ENCODE data around the gene NXN. TPM values are rescaled to one million over a fixed set of nuclear protein-coding genes. Genes with fewer than 3 reads are reported as not detected.
A peak's percentile ranks its signal among the peaks of the same experiment; 100 is the strongest.

NXN gene
- polyA plus RNA-seq, 1 experiment: 118 TPM

DNA sequence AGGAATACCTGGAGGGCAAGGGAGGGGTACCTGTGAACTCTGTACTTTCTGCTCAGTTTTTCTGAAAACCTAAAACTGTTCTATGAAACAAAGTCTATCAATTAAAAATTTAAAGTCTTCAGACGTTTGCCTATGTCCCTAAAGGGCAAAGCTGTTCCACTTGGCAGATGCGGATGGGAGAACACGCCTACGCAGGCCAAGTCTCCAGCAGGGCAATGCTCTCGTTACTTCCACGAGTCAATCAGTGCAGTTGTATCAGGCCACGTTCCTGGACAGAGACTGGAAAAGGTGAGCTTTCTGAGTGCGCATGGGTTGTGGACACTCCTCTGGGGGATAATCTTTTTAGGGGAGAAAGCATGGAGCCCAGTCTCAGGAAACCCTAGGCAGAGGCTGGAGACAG, 86.6 kb downstream of the NXN start:
- CTCF ChIA-PET: no interaction called here
- Histone ChIP-seq H3K9me3 (ENCODE audit: control insufficient read depth, insufficient read depth, low read length) (no peaks in the 10 kb centered on the region), H3K4me3 (ENCODE audit: low read depth, low read length) (no peak overlapping the region)

DNA sequence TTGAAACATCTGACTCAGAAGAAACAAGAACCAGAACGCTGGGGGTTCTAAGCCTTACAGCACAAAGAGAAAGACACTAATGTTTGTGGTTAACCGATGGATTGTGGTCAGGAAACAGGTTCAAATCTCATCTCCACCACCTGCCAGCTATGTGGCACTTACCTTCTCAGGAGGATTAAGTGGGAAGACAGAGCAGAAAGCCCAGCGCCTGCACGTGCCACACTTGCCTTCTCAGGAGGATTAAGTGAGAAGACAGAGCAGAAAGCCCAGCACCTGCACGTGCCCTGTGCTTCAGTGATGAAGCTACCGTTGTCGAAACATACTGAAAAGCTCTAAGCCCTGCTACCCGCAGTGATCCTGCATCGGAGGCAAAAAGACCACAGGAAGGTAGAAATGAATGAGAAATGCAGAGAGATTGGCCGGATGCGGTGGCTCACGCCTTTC, 90.6 kb downstream of the NXN start:
- H3K9me3 ChIP-seq (ENCODE audit: control insufficient read depth, insufficient read depth, low read length): no peaks in the 10 kb centered on the region
- no peak for DNase-seq (ENCODE audit: low read depth, low spot score)
- ChIA-PET CTCF (interaction anchor here (1.8 kb wide), 1 partner anchor 92 kb away, joined by 5 read pairs; no protein-coding TSS in a partner anchor), POLR2A (no interaction called here)
- H3K27ac ChIP-seq (ENCODE audit: low read depth, low read length): no peak overlapping the region
- no peak overlapping the region for H3K4me3 ChIP-seq (ENCODE audit: low read depth, low read length)
- TF ChIP-seq, protein P1, sequence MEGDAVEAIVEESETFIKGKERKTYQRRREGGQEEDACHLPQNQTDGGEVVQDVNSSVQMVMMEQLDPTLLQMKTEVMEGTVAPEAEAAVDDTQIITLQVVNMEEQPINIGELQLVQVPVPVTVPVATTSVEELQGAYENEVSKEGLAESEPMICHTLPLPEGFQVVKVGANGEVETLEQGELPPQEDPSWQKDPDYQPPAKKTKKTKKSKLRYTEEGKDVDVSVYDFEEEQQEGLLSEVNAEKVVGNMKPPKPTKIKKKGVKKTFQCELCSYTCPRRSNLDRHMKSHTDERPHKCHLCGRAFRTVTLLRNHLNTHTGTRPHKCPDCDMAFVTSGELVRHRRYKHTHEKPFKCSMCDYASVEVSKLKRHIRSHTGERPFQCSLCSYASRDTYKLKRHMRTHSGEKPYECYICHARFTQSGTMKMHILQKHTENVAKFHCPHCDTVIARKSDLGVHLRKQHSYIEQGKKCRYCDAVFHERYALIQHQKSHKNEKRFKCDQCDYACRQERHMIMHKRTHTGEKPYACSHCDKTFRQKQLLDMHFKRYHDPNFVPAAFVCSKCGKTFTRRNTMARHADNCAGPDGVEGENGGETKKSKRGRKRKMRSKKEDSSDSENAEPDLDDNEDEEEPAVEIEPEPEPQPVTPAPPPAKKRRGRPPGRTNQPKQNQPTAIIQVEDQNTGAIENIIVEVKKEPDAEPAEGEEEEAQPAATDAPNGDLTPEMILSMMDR (IDR thresholded peaks at IDR 0.05; ENCODE audit: low read depth, low read length): no peak
- H3K27me3 ChIP-seq (ENCODE audit: control insufficient read depth, insufficient read depth, low read length): no peaks in the 10 kb centered on the region

More for the DNA sequence above, 86.6 kb downstream of the NXN start:
- Histone ChIP-seq H3K27ac (ENCODE audit: low read depth, low read length) (no peak overlapping the region), H3K27me3 (ENCODE audit: control insufficient read depth, insufficient read depth, low read length) (no peaks in the 10 kb centered on the region)
- TF ChIP-seq, protein P1 (IDR thresholded peaks at IDR 0.05; ENCODE audit: low read depth, low read length): no peak
- no peak for DNase-seq (ENCODE audit: low read depth, low spot score)
- POLR2A ChIA-PET: no interaction called here

DNA sequence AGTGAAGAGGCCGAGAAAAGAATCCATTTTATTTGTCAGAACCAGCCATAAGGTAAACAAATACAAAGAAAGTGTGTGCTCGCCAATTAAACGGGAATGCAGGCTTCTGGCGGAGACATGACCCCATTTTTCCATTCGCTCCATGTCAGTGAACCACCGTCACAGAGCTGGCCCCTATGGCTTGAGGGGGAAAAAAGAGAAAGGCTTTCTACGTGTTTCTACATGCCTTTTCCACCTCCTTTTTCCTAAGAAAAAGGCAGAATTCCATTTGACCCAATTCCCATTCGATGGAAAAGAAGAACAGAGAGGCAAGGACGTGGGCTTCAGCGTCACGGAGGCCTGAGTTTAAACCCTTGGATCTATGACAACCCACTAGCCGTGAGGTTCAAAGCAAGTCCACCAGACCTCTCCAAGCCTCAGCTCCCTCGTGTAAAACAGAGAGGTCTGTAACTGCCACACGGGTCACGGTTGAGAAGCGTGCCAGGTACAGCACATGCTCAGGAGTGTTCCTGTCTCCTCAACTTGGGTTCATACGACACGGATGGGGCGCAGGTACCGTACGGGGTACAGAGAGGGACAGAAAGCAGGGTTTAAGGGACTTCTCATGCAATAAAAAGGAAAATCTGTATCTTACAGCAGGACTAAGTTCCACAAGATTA, 91.9 kb downstream of the NXN start:
- Histone ChIP-seq H3K27ac (ENCODE audit: low read depth, low read length) (no peak overlapping the region), H3K27me3 (ENCODE audit: control insufficient read depth, insufficient read depth, low read length) (no peaks in the 10 kb centered on the region), H3K9me3 (ENCODE audit: control insufficient read depth, insufficient read depth, low read length) (no peaks in the 10 kb centered on the region; the same call in 1 of the 2 replicates), H3K4me3 (ENCODE audit: low read depth, low read length) (no peak overlapping the region)
- ChIA-PET CTCF (interaction anchor here (0.6 to 1.8 kb wide), 2 partner anchors 89 to 93 kb away, joined by 4 to 5 read pairs; no protein-coding TSS in a partner anchor), POLR2A (interaction anchor here (0.6 kb wide), 2 partner anchors 22 to 114 kb away, joined by 3 read pairs; no protein-coding TSS in a partner anchor)
- DNase-seq (ENCODE audit: low read depth, low spot score): no peak
- TF ChIP-seq, protein P1 (IDR thresholded peaks at IDR 0.05; ENCODE audit: low read depth, low read length): no peak

DNA sequence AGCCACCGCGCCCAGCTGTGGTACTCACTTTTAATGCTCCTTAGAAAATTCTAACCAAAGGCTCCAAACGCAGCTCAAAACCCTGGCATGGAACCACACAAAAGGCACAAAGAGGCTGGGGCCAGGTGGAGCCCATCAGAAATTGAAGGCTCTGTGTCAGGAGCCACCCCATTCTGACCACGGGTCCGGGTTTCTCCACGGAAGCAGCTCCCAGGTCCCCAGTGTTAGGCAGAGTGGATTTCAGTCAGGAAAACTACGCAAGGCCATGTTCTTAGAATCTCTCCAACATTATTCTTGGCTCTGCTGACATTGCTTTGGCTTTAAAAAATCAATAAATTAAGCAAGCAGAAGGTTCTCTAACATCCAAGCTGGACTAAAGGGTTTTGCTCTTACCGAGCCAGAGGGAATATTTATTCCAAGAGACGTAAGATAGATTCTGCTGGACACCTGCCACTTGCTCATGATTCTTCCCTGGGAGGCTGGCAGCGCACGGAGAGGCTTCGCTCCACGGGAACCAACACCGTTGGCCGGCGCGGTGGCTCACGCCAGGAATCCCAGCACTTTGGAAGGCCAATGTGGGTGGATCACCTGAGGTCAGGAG, 93.5 kb downstream of the NXN start:
- Histone ChIP-seq H3K4me3 (ENCODE audit: low read depth, low read length) (no peak overlapping the region), H3K27ac (ENCODE audit: low read depth, low read length) (no peak overlapping the region), H3K9me3 (ENCODE audit: control insufficient read depth, insufficient read depth, low read length) (peaks cover 3% of the 10 kb centered on the region; the same call in 1 of the 2 replicates), H3K27me3 (ENCODE audit: control insufficient read depth, insufficient read depth, low read length) (no peaks in the 10 kb centered on the region)
- CTCF ChIA-PET: no interaction called here
- POLR2A ChIA-PET: interaction anchor here (0.8 kb wide), 1 partner anchor 47 kb away, joined by 7 read pairs; no protein-coding TSS in a partner anchor
- DNase-seq (ENCODE audit: low read depth, low spot score): no peak
- TF ChIP-seq, protein P1 (IDR thresholded peaks at IDR 0.05; ENCODE audit: low read depth, low read length): no peak

DNA sequence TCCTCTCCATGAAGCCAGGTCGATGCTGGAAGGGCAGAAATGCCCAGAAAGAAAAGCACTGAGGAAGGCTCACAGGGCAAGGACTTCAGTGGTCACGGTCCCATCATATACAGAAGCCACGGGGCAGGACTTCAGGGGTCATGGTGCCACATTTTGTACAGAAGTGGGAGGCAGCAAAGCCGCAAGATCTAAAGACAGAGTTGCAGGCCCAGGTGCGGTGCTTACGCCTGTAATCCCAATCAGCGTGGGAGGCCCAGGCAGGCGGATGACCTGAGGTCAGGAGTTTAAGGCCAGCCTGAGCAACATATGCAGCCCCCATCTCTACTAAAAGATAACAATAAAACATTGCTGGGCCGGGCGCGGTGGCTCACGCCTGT, 96.0 kb downstream of the NXN start:
- TF ChIP-seq, protein P1 (IDR thresholded peaks at IDR 0.05; ENCODE audit: low read depth, low read length): no peak
- peak overlapping the region; percentile 21 for H3K27ac ChIP-seq (ENCODE audit: low read depth, low read length)
- no peak overlapping the region for H3K4me3 ChIP-seq (ENCODE audit: low read depth, low read length)
- ChIA-PET CTCF (interaction anchor here (0.6 kb wide), 1 partner anchor 9 kb away, joined by 3 read pairs; no protein-coding TSS in a partner anchor), POLR2A (interaction anchor here (0.7 to 1.1 kb wide), 3 partner anchors 13 to 108 kb away, joined by 3 to 4 read pairs (median 3); no protein-coding TSS in a partner anchor)
- DNase-seq (ENCODE audit: low read depth, low spot score): no peak
- no peaks in the 10 kb centered on the region for H3K27me3 ChIP-seq (ENCODE audit: control insufficient read depth, insufficient read depth, low read length)
- peaks cover 4% of the 10 kb centered on the region; the same call in 1 of the 2 replicates for H3K9me3 ChIP-seq (ENCODE audit: control insufficient read depth, insufficient read depth, low read length)
